ENCODE results near the gene CASZ1. TPM values are rescaled to one million over a fixed set of nuclear protein-coding genes. Genes with fewer than 3 reads are reported as not detected.
A peak's percentile ranks its signal among the peaks of the same experiment; 100 is the strongest.

Gene CASZ1
- total RNA-seq, 1 experiment from 2014 or later = 15.2 TPM

GRCh38 chr1:10833630-10834557 is 37.4 kb upstream of the CASZ1 start:
- Histone ChIP-seq H3K27ac (no peak overlapping the region), H4K20me1 (ENCODE audit: insufficient read depth) (no peaks in the 10 kb centered on the region), H3K4me1 (replicated peaks; ENCODE audit: insufficient read depth) (peaks cover 23% of the 10 kb centered on the region), H3K4me3 (no peak overlapping the region), H3K27me3 (ENCODE audit: insufficient read depth, low read depth) (no peaks in the 10 kb centered on the region), H3K9me3 (ENCODE audit: insufficient read depth, low read depth) (no peaks in the 10 kb centered on the region), H3K36me3 (ENCODE audit: low read depth) (no peaks in the 10 kb centered on the region), H3K9me2 (ENCODE audit: insufficient read depth) (no peaks in the 10 kb centered on the region), H3K79me2 (ENCODE audit: low read depth) (no peaks in the 10 kb centered on the region), H2AFZ (no peak overlapping the region), H3K4me2 (no peak overlapping the region), H3F3A (ENCODE audit: insufficient read depth, low read depth) (peaks cover 10% of the 10 kb centered on the region; the same call in 1 of the 2 replicates)
- POLR2A ChIA-PET (ENCODE audit: unreplicated experiment) = no interaction called here
- intact Hi-C loops (cut with micrococcal nuclease; ENCODE audit: unreplicated experiment) = loop anchor here (5.0 kb wide), 1 partner anchor 37 kb away; the partner anchor contains the start of gene CASZ1
- no TSS peak for BruUV-seq (replicated peaks)
- CTCF ChIA-PET = interaction anchor here (0.7 kb wide), 1 partner anchor 12 kb away, joined by 3 read pairs; no protein-coding TSS in a partner anchor
- DNase-seq = no peak
- no peak for TF ChIP-seq EZH2 (IDR thresholded peaks at IDR 0.05; ENCODE audit: low read depth)
- no peak for TF ChIP-seq CTCF (conservative IDR thresholded peaks at IDR 0.05)

DNA sequence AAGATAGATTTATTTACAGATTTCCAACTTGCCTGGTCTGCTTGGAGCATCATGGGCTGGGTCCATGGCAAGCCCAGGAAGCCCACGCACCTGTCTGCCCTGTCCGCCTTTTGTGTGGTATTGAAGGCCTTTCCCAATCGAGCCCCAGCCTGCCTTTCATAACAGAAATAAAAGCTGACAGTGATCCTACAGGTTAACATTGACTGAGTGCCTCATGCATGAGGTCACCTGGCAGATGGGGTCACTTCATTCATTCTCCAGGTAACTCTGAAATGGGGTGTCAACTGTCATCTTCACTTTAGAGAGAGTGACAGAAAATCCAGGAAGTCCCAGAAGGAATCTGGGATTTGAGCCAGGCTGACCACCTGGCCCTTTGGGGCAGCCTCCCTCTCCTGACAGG is 36.3 kb upstream of the CASZ1 start:
- no peak for TF ChIP-seq EZH2 (IDR thresholded peaks at IDR 0.05; ENCODE audit: low read depth)
- TF ChIP-seq CTCF (conservative IDR thresholded peaks at IDR 0.05) = no peak
- Histone ChIP-seq H3F3A (ENCODE audit: insufficient read depth, low read depth) (peaks cover 10% of the 10 kb centered on the region; the same call in 1 of the 2 replicates), H3K9me2 (ENCODE audit: insufficient read depth) (no peaks in the 10 kb centered on the region), H3K27ac (no peak overlapping the region), H3K9me3 (ENCODE audit: insufficient read depth, low read depth) (no peaks in the 10 kb centered on the region), H3K4me3 (no peak overlapping the region), H3K27me3 (ENCODE audit: insufficient read depth, low read depth) (no peaks in the 10 kb centered on the region), H4K20me1 (ENCODE audit: insufficient read depth) (no peaks in the 10 kb centered on the region), H3K4me2 (no peak overlapping the region), H3K36me3 (ENCODE audit: low read depth) (no peaks in the 10 kb centered on the region), H3K4me1 (replicated peaks; ENCODE audit: insufficient read depth) (peaks cover 23% of the 10 kb centered on the region), H2AFZ (no peak overlapping the region), H3K79me2 (ENCODE audit: low read depth) (no peaks in the 10 kb centered on the region)
- POLR2A ChIA-PET (ENCODE audit: unreplicated experiment) = no interaction called here
- CTCF ChIA-PET = no interaction called here
- peak; percentile 17 to 60 for DNase-seq
- no TSS peak for BruUV-seq (replicated peaks)
- intact Hi-C loops (cut with micrococcal nuclease; ENCODE audit: unreplicated experiment) = loop anchor here (5.0 kb wide), 1 partner anchor 35 kb away; the partner anchor contains the start of gene CASZ1

- Histone ChIP-seq H3K27ac (no peak overlapping the region), H3F3A (ENCODE audit: insufficient read depth, low read depth) (peaks cover 6% of the 10 kb centered on the region; the same call in 1 of the 2 replicates), H3K36me3 (ENCODE audit: low read depth) (no peaks in the 10 kb centered on the region), H3K9me3 (ENCODE audit: insufficient read depth, low read depth) (no peaks in the 10 kb centered on the region), H3K4me2 (peak overlapping the region; percentile 31), H3K79me2 (ENCODE audit: low read depth) (no peaks in the 10 kb centered on the region), H3K4me1 (replicated peaks; ENCODE audit: insufficient read depth) (peaks cover 23% of the 10 kb centered on the region), H4K20me1 (ENCODE audit: insufficient read depth) (no peaks in the 10 kb centered on the region), H3K9me2 (ENCODE audit: insufficient read depth) (no peaks in the 10 kb centered on the region), H3K4me3 (no peak overlapping the region), H3K27me3 (ENCODE audit: insufficient read depth, low read depth) (no peaks in the 10 kb centered on the region), H2AFZ (no peak overlapping the region)
- peak; percentile 52 to 63 for DNase-seq
- BruUV-seq (replicated peaks) = no TSS peak
- intact Hi-C loops (cut with micrococcal nuclease; ENCODE audit: unreplicated experiment) = loop anchor here (5.0 kb wide), 1 partner anchor 34 kb away; the partner anchor contains the start of gene CASZ1
- TF ChIP-seq CTCF (conservative IDR thresholded peaks at IDR 0.05) (no peak), EZH2 (IDR thresholded peaks at IDR 0.05; ENCODE audit: low read depth) (no peak)
- ChIA-PET POLR2A (ENCODE audit: unreplicated experiment) (no interaction called here), CTCF (no interaction called here)
Measured at GRCh38 chr1:10830961-10831668, 34.7 kb upstream of the CASZ1 start.

All from PC-9 (cell line).